ENCODE measurements around the gene PRR14L.

DNA sequence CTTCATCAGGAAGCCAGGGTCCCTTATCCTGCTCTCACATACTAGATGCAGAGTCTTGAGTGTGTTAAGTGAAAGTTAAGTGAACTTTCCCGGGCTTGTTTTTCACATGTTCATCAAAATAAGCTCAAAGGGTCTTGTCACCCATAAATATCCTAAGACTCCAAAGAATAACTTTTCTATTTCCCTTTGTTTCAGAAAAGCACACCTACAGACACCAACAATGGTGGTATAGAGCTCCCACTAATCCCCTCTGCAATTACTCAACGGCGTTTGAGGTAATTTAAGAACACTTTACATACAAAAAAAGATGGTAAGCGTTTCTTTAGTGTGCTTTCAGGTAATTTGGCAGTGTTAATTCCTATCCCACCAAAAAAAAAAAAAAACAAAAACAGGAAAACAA, 2.5 kb downstream of the PRR14L start:
- TF ChIP-seq, protein P1, sequence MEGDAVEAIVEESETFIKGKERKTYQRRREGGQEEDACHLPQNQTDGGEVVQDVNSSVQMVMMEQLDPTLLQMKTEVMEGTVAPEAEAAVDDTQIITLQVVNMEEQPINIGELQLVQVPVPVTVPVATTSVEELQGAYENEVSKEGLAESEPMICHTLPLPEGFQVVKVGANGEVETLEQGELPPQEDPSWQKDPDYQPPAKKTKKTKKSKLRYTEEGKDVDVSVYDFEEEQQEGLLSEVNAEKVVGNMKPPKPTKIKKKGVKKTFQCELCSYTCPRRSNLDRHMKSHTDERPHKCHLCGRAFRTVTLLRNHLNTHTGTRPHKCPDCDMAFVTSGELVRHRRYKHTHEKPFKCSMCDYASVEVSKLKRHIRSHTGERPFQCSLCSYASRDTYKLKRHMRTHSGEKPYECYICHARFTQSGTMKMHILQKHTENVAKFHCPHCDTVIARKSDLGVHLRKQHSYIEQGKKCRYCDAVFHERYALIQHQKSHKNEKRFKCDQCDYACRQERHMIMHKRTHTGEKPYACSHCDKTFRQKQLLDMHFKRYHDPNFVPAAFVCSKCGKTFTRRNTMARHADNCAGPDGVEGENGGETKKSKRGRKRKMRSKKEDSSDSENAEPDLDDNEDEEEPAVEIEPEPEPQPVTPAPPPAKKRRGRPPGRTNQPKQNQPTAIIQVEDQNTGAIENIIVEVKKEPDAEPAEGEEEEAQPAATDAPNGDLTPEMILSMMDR (IDR thresholded peaks at IDR 0.05): no peak
- TF ChIP-seq POLR2A (IDR thresholded peaks at IDR 0.05): no peak
